KMS-11 (cell line): Measurements from ENCODE around the gene CYP2U1.
"Not testable (repeated sequence)": the region's sequence is repeated elsewhere in the genome, so short reads cannot be mapped to it uniquely, and the experiment has no call there.

Experiments
- H2AFZ ChIP-seq: fragments of 200-600 bp; sonication (generic); 2 replicates; pipeline ENCODE4 v1.6.1; 2016; ENCODE audit warnings: antibody characterized with exemption, mixed run types, low read depth
- H3K27ac ChIP-seq: fragments of 200-600 bp; sonication (generic); 2 replicates; pipeline ENCODE4 v1.6.1; 2016; ENCODE audit warnings: mild to moderate bottlenecking, mixed run types
- H3K27me3 ChIP-seq: fragments of 200-600 bp; sonication (generic); 2 replicates; pipeline ENCODE4 v1.6.1; 2017; ENCODE audit warnings: mild to moderate bottlenecking, low read depth, mixed run types, moderate library complexity; ENCODE audit not compliant: insufficient read depth
- H3K36me3 ChIP-seq: fragments of 200-600 bp; sonication (generic); 2 replicates; pipeline ENCODE4 v1.6.1; 2017; ENCODE audit warnings: mild to moderate bottlenecking, mixed run types; ENCODE audit not compliant: insufficient read depth
- H3K4me1 ChIP-seq: fragments of 200-600 bp; sonication (generic); 2 replicates; pipeline ENCODE4 v1.6.1; 2016; ENCODE audit warnings: mild to moderate bottlenecking, low read depth, mixed run types; ENCODE audit not compliant: poor library complexity, severe bottlenecking
- H3K4me2 ChIP-seq: fragments of 200-600 bp; sonication (generic); 2 replicates; pipeline ENCODE4 v1.7.0; 2016; ENCODE audit warnings: mild to moderate bottlenecking, mixed run types
- H3K4me3 ChIP-seq: fragments of 200-600 bp; sonication (generic); IDR thresholded peaks from 2 replicates; pipeline ENCODE4 v1.6.1; 2017; ENCODE audit warnings: low read depth, low read length, mixed read lengths; ENCODE audit not compliant: insufficient read depth
- H3K79me2 ChIP-seq: fragments of 200-600 bp; sonication (generic); 2 replicates; pipeline ENCODE4 v1.6.1; 2016; ENCODE audit warnings: low read depth, mixed run types; ENCODE audit not compliant: insufficient read depth
- H3K9ac ChIP-seq: fragments of 200-600 bp; sonication (generic); 2 replicates; pipeline ENCODE4 v1.6.1; 2016; ENCODE audit warnings: mild to moderate bottlenecking, mixed run types
- H4K20me1 ChIP-seq: fragments of 200-600 bp; sonication (generic); 2 replicates; pipeline ENCODE4 v1.6.1; 2016; ENCODE audit warnings: mild to moderate bottlenecking, mixed run types; ENCODE audit not compliant: insufficient read depth
- CTCF ChIP-seq: fragments of 200-600 bp; sonication (generic); conservative IDR thresholded peaks from 2 replicates; pipeline ENCODE4 v1.6.1; 2017; ENCODE audit warnings: low read depth, mild to moderate bottlenecking, antibody characterized with exemption, low read length, moderate library complexity, mixed read lengths

CYP2U1 gene

GRCh38 chr4:107901213-107901934 lies 30.0 kb upstream of the CYP2U1 start:
- Histone ChIP-seq H3K27ac (no peak overlapping the region), H4K20me1 (no peaks in the 10 kb centered on the region), H3K9ac (no peak overlapping the region), H3K4me2 (no peak overlapping the region), H3K79me2 (no peaks in the 10 kb centered on the region), H3K27me3 (no peaks in the 10 kb centered on the region), H3K36me3 (no peaks in the 10 kb centered on the region), H3K4me1 (peaks cover 12% of the 10 kb centered on the region), H3K4me3 (no peak overlapping the region), H2AFZ (no peak overlapping the region)
- TF ChIP-seq CTCF, result no peak

- no peak overlapping the region for H3K4me3 ChIP-seq
- no peak for TF ChIP-seq CTCF
- H3K27ac ChIP-seq, result no peak overlapping the region
- H3K27me3 ChIP-seq, result no peaks in the 10 kb centered on the region
- H3K36me3 ChIP-seq, result no peaks in the 10 kb centered on the region
- H3K79me2 ChIP-seq, result no peaks in the 10 kb centered on the region
- peaks cover 3% of the 10 kb centered on the region for H3K4me1 ChIP-seq
- H3K4me2 ChIP-seq, result no peak overlapping the region
- H2AFZ ChIP-seq, result no peak overlapping the region
- H4K20me1 ChIP-seq, result no peaks in the 10 kb centered on the region
- no peak overlapping the region for H3K9ac ChIP-seq
These were observed 28.6 kb upstream of the CYP2U1 start for GRCh38 chr4:107902715-107903114.

- H3K79me2 ChIP-seq, H3K36me3 ChIP-seq, H3K27me3 ChIP-seq: not testable (repeated sequence)
These were observed 26.3 kb upstream of the CYP2U1 start for GRCh38 chr4:107905082-107905481.

GRCh38 chr4:107906458-107907100 lies 24.8 kb upstream of the CYP2U1 start:
- H3K27me3 ChIP-seq, result no peaks in the 10 kb centered on the region
- no peak overlapping the region for H2AFZ ChIP-seq
- H3K4me3 ChIP-seq, result no peak overlapping the region
- no peaks in the 10 kb centered on the region for H3K36me3 ChIP-seq
- H3K4me1 ChIP-seq, result no peaks in the 10 kb centered on the region
- H3K27ac ChIP-seq, result no peak overlapping the region
- H3K79me2 ChIP-seq, result no peaks in the 10 kb centered on the region
- H3K4me2 ChIP-seq, result no peak overlapping the region
- H4K20me1 ChIP-seq, result no peaks in the 10 kb centered on the region
- H3K9ac ChIP-seq, result no peak overlapping the region
- TF ChIP-seq CTCF, result no peak

More at GRCh38 chr4:107905082-107905481, 26.3 kb upstream of the CYP2U1 start:
- H3K27ac ChIP-seq, H2AFZ ChIP-seq, H3K4me3 ChIP-seq, H3K9ac ChIP-seq, H3K4me1 ChIP-seq, H3K4me2 ChIP-seq, H4K20me1 ChIP-seq: not testable (repeated sequence)

GRCh38 chr4:107908377-107908776 lies 23.0 kb upstream of the CYP2U1 start:
- Histone ChIP-seq H3K4me1 (peaks cover 5% of the 10 kb centered on the region), H3K4me3 (no peak overlapping the region), H3K4me2 (no peak overlapping the region), H2AFZ (no peak overlapping the region), H4K20me1 (no peaks in the 10 kb centered on the region), H3K36me3 (no peaks in the 10 kb centered on the region), H3K27ac (no peak overlapping the region), H3K27me3 (no peaks in the 10 kb centered on the region), H3K9ac (no peak overlapping the region), H3K79me2 (no peaks in the 10 kb centered on the region)
- no peak for TF ChIP-seq CTCF
